Measurements from ENCODE around the gene ZBTB12. TPM values are rescaled to one million over a fixed set of nuclear protein-coding genes. Genes with fewer than 3 reads are reported as not detected.

Gene ZBTB12, protein sequence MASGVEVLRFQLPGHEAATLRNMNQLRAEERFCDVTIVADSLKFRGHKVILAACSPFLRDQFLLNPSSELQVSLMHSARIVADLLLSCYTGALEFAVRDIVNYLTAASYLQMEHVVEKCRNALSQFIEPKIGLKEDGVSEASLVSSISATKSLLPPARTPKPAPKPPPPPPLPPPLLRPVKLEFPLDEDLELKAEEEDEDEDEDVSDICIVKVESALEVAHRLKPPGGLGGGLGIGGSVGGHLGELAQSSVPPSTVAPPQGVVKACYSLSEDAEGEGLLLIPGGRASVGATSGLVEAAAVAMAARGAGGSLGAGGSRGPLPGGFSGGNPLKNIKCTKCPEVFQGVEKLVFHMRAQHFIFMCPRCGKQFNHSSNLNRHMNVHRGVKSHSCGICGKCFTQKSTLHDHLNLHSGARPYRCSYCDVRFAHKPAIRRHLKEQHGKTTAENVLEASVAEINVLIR
- total RNA-seq (2014; rRNA removed; shearing (Covaris generic)), result 12.8 and 17.6 TPM in 2 replicates
- total RNA-seq (2022), result 20.2 and 21.0 TPM in 2 replicates
- percentile 54 among the genes with signal in this experiment for Bru-seq, nascent RNA
- BruChase-seq, experiment 1, labeled RNA remaining after a 6-hour chase, result percentile 59 among the genes with signal in this experiment
- percentile 61 among the genes with signal in this experiment for BruChase-seq, experiment 2, labeled RNA remaining after a 2-hour chase
- long read RNA-seq, result 0 reads

DNA sequence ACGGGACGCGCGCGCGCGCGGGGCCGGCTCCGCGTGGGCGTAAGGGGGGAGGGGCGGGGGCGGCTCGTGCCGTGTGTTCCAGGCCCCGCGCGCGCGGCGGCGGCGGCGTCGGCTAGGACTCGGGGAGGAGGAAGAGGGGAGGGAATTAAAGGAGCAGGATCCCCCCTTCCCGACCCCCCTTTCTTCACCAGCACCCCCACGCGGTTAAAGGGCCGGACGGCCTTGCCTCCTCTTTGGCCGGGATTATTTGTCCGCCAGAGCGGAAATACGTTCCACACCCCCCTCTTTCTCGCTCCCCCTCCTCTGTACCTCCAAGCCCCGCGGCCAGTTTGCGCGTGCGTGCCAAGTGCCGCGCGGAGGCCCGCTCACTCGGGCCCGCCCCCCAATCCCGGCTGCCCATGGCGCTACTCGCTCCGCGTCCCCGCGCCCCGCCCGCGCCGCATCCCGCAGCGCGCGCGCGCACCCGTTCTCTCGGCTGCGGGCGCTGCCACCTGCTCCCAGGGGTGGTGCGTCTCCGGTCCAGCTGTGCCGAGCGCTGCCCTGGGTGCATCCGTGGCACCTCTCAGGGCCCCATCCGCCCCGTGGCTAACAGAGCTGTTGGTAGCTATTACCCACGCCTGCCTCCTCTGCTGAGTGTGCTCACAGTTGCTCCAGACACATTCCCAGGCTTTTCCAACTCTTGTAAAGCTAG is at the start of gene ZBTB12:
Gene ZBTB12, minus strand, starts transcription at position 134 of the 691 bp plus-strand sequence. CDS start 781 bp downstream, outside the sequence.
- ChIA-PET POLR2A (interaction anchor here (1.6 kb wide), 1 partner anchor 39 kb away, joined by 4 read pairs; the partner anchor contains the start of gene NEU1), CTCF (ENCODE audit: unreplicated experiment) (interaction anchor here (0.6 to 0.9 kb wide), 2 partner anchors 21 to 238 kb away, joined by 3 read pairs; partner anchors contain the start of gene GPANK1)
- H3K4me1 ChIP-seq (ENCODE audit: insufficient read depth, low read length, poor library complexity, severe bottlenecking), result peaks cover 30% of the 10 kb centered on the region
- no peak for TF ChIP-seq EZH2phosphoT487 (IDR thresholded peaks at IDR 0.05; ENCODE audit: borderline replicate concordance, low read depth, low read length)
- H3K9me2 ChIP-seq (ENCODE audit: insufficient read depth, low read length), result no peaks in the 10 kb centered on the region
- peak within 1 kb of the TSS; percentile 75 for H3K4me3 ChIP-seq (ENCODE audit: low read depth, low read length, poor library complexity, severe bottlenecking)
- peaks cover 4% of the 10 kb centered on the region; the same call in 1 of the 2 replicates for H3K79me2 ChIP-seq (ENCODE audit: insufficient read depth, low read depth, low read length)
- no TSS peak for BruUV-seq (replicated peaks)
- peak within 1 kb of the TSS; percentile 69 for H3K4me2 ChIP-seq (ENCODE audit: low read length)
- H4K20me1 ChIP-seq (ENCODE audit: insufficient read depth, low read length), result no peaks in the 10 kb centered on the region
- intact Hi-C loops (cut with micrococcal nuclease; ENCODE audit: unreplicated experiment), result loop anchor here (1.0 kb wide), 1 partner anchor 50 kb away; no protein-coding TSS in a partner anchor
- DNase-seq (ENCODE audit: low spot score), result peak; percentile 95
- H2AFZ ChIP-seq (ENCODE audit: low read length), result peak within 1 kb of the TSS; percentile 70
- peak within 1 kb of the TSS; percentile 11 for H3K27ac ChIP-seq (ENCODE audit: low read depth, low read length, poor library complexity, severe bottlenecking)
- H3K36me3 ChIP-seq (ENCODE audit: insufficient read depth, low read length), result no peaks in the 10 kb centered on the region
- no peaks in the 10 kb centered on the region for H3K9me3 ChIP-seq (ENCODE audit: low read length)

DNA sequence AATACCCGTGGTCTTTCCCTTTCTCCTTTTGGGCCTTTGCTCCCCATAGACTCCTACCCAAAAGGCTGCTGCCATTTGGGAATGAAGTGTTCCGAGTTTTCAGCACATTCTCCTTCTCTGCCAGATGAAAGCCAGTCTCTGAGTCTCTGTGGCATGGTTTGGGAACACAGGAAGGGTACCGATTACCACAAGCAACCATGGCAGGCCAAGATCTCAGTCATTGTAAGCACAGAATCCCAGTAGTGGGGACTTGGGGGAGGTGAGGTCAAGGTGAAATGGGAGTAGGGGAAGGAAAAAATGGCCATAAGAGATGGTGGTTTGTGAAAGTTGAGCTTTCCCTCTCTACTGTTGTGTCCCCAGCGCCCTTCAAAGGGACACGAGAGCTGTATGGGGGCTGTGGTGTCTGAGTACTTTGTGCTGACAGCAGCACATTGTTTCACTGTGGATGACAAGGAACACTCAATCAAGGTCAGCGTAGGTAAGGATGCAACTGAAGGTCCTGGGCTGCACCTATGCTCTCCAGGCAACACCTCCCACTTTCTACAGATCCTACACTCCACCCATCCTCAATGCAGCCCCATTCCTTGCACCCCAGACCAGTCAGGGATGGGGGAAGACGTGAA is 48.2 kb upstream of the ZBTB12 start:
- CTCF ChIA-PET (ENCODE audit: unreplicated experiment), result interaction anchor here (0.8 kb wide), 1 partner anchor 9 kb away, joined by 3 read pairs; the partner anchor contains the start of genes NELFE and SKIC2

More for the DNA sequence above, 48.2 kb upstream of the ZBTB12 start:
- Histone ChIP-seq H3K4me2 (ENCODE audit: low read length) (no peak overlapping the region), H2AFZ (ENCODE audit: low read length) (no peak overlapping the region), H3K9me2 (ENCODE audit: insufficient read depth, low read length) (no peaks in the 10 kb centered on the region), H3K9me3 (ENCODE audit: low read length) (no peaks in the 10 kb centered on the region), H3K79me2 (ENCODE audit: insufficient read depth, low read depth, low read length) (no peaks in the 10 kb centered on the region), H3K4me1 (ENCODE audit: insufficient read depth, low read length, poor library complexity, severe bottlenecking) (no peaks in the 10 kb centered on the region), H4K20me1 (ENCODE audit: insufficient read depth, low read length) (no peaks in the 10 kb centered on the region), H3K4me3 (ENCODE audit: low read depth, low read length, poor library complexity, severe bottlenecking) (no peak overlapping the region), H3K36me3 (ENCODE audit: insufficient read depth, low read length) (peaks cover 44% of the 10 kb centered on the region; the same call in 1 of the 2 replicates), H3K27ac (ENCODE audit: low read depth, low read length, poor library complexity, severe bottlenecking) (no peak overlapping the region)
- intact Hi-C loops (cut with micrococcal nuclease; ENCODE audit: unreplicated experiment), result loop anchor here (10.0 kb wide), 1 partner anchor 245 kb away; the partner anchor contains the start of genes ABHD16A and LY6G6F
- POLR2A ChIA-PET, result no interaction called here
- DNase-seq (ENCODE audit: low spot score), result no peak
- TF ChIP-seq EZH2phosphoT487 (IDR thresholded peaks at IDR 0.05; ENCODE audit: borderline replicate concordance, low read depth, low read length), result no peak
- TF ChIP-seq, protein P1, sequence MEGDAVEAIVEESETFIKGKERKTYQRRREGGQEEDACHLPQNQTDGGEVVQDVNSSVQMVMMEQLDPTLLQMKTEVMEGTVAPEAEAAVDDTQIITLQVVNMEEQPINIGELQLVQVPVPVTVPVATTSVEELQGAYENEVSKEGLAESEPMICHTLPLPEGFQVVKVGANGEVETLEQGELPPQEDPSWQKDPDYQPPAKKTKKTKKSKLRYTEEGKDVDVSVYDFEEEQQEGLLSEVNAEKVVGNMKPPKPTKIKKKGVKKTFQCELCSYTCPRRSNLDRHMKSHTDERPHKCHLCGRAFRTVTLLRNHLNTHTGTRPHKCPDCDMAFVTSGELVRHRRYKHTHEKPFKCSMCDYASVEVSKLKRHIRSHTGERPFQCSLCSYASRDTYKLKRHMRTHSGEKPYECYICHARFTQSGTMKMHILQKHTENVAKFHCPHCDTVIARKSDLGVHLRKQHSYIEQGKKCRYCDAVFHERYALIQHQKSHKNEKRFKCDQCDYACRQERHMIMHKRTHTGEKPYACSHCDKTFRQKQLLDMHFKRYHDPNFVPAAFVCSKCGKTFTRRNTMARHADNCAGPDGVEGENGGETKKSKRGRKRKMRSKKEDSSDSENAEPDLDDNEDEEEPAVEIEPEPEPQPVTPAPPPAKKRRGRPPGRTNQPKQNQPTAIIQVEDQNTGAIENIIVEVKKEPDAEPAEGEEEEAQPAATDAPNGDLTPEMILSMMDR (conservative IDR thresholded peaks at IDR 0.05; ENCODE audit: low read length), result no peak
- no TSS peak for BruUV-seq (replicated peaks)

Data from OCI-LY7 (cell line).